HUES64 (cell line): ENCODE measurements around the gene GMDS. TPM values are rescaled to one million over a fixed set of nuclear protein-coding genes. Genes with fewer than 3 reads are reported as not detected.

Experiments
- H3K27ac ChIP-seq: 2 replicates; pipeline ENCODE4 v1.7.0; 2013; ENCODE audit warnings: low read depth, low read length, inconsistent platforms
- H3K27me3 ChIP-seq: 2 replicates; pipeline ENCODE4 v1.6.1; 2013; ENCODE audit warnings: mild to moderate bottlenecking, low read length; ENCODE audit not compliant: insufficient read depth
- H3K36me3 ChIP-seq: 2 replicates; pipeline ENCODE4 v1.6.1; 2013; ENCODE audit warnings: mild to moderate bottlenecking, low read length; ENCODE audit not compliant: insufficient read depth
- H3K4me1 ChIP-seq: 2 replicates; pipeline ENCODE4 v1.6.1; 2013; ENCODE audit warnings: mild to moderate bottlenecking, low read length, moderate library complexity; ENCODE audit not compliant: insufficient read depth
- H3K4me3 ChIP-seq: 2 replicates; pipeline ENCODE4 v1.5.1; 2013; ENCODE audit warnings: mild to moderate bottlenecking, low read length, moderate library complexity
- H3K9ac ChIP-seq: 2 replicates; pipeline ENCODE4 v1.6.1; 2013; ENCODE audit warnings: mild to moderate bottlenecking, low read depth, low read length
- H3K9me3 ChIP-seq: 2 replicates; pipeline ENCODE4 v1.6.1; 2013; ENCODE audit warnings: low read depth, low read length; ENCODE audit not compliant: insufficient read depth
- WGBS: fragments of 150-250, 120-280 bp; methylation state at CpG from one replicate; pipeline ENCODE4 v1.1.7; 2013; ENCODE audit warnings: missing lambda C conversion rate; 5-methylcytosine and 5-hydroxymethylcytosine counted together
- polyA plus RNA-seq, 2 experiments: library from polyadenylated mRNA; stranded (reverse); fragments of 50-300 nt; gene quantifications; one replicate each; pipeline ENCODE4 v1.2.3, GENCODE V29; 2013

Gene GMDS
- polyA plus RNA-seq (2013, experiment 1 of 2) = 17.2 TPM
- polyA plus RNA-seq (2013, experiment 2 of 2) = 17.7 TPM

DNA sequence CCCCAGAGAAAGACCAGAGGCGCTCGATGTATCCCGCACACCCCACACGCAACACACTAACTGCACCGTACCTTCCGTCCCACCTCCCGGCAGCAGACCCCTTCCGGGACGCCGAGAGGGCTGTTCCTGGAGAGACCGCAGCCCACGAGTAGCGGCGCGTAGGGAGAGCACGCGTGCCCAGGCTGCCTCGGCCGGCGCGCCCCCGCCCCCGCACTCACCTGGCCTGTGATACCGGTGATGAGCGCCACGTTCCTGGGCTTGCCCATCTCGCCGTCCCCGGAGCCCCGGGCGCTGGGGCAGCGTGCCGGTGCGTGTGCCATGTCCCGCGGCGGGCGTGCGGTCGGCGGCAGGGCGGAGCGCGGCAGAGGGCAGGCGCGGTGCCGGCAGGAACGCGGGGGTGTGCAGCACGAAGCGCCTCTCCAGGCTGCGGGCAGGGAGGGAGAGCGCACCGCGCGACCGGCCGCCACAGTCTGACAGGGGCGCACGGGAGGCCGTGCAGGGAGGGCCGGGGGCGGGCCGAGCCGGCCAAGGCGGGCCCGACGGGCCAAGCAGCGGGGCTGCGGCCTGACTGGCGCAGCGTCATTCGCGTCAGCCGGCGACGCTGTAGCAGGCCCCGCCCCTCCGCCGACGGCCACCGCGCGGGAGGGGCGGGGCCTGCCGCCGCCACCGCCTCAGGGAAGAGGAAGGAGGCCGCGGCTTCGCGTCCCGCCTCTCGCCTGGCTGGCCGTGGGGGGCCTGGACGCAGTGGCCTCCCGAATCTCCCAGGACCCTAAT, at the start of gene GMDS:
GMDS (minus strand) TSS at position 503 of the 774 bp plus-strand sequence.
- Histone ChIP-seq H3K9ac (peak within 1 kb of the TSS; percentile 77), H3K9me3 (no peaks in the 10 kb centered on the region), H3K4me1 (peaks cover 24% of the 10 kb centered on the region), H3K4me3 (peak within 1 kb of the TSS; percentile 86), H3K27me3 (peaks cover 9% of the 10 kb centered on the region), H3K36me3 (no peaks in the 10 kb centered on the region), H3K27ac (peak within 1 kb of the TSS; percentile 60)
- WGBS = under 1% methylated on average over 97 of the region's 97 CpGs

DNA sequence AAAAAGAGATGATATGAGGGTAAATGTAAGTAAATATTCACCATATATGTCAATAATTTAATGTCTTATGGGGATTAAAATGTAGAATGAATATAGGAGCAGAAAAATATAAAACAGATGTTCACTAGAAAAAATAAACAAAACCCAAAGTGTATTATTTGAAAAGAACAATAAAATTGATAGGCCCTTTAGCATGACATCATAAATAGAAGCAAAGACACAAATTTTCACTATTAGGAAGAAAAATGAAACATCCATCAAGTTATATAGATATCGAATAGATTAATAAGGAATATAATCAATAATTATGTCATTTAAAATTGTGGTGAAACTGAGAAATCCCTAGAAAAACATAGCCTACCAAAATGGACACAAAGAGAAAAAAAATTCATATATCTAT, 40.1 kb upstream of the GMDS start:
- WGBS = no CpG with 5 or more reads among the region's 1 CpG

DNA sequence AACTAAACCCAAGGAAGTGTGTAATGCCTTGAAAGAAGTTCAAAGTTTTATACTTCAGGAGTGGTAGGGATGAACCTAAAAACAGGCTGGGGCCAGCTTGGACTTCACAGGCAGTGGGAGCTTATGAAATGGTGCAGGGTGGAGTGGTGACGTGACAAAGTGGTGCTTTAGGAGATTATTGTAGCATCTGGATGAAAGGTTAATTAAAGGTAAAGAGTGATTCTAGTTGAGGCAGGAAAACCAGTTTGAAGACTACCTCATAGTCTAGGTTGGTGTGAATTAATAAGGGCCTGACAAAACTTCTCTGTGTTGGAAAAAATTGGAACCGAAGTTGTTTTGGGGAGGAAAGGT, 30.5 kb upstream of the GMDS start:
- Histone ChIP-seq H3K9me3 (peaks cover 9% of the 10 kb centered on the region), H3K4me1 (0 out of 2 replicates have a peak, but pooled peaks cover 4% of the 10 kb centered on the region), H3K9ac (no peak overlapping the region), H3K4me3 (no peak overlapping the region), H3K36me3 (no peaks in the 10 kb centered on the region), H3K27me3 (no peaks in the 10 kb centered on the region), H3K27ac (no peak overlapping the region)
- 92% methylated on average over 2 of the region's 2 CpGs for WGBS

More for the DNA sequence above, 40.1 kb upstream of the GMDS start:
- H3K27ac ChIP-seq = no peak overlapping the region
- H3K36me3 ChIP-seq = no peaks in the 10 kb centered on the region
- no peaks in the 10 kb centered on the region for H3K4me1 ChIP-seq
- no peaks in the 10 kb centered on the region for H3K27me3 ChIP-seq
- no peak overlapping the region for H3K4me3 ChIP-seq
- H3K9ac ChIP-seq = no peak overlapping the region
- no peaks in the 10 kb centered on the region for H3K9me3 ChIP-seq

DNA sequence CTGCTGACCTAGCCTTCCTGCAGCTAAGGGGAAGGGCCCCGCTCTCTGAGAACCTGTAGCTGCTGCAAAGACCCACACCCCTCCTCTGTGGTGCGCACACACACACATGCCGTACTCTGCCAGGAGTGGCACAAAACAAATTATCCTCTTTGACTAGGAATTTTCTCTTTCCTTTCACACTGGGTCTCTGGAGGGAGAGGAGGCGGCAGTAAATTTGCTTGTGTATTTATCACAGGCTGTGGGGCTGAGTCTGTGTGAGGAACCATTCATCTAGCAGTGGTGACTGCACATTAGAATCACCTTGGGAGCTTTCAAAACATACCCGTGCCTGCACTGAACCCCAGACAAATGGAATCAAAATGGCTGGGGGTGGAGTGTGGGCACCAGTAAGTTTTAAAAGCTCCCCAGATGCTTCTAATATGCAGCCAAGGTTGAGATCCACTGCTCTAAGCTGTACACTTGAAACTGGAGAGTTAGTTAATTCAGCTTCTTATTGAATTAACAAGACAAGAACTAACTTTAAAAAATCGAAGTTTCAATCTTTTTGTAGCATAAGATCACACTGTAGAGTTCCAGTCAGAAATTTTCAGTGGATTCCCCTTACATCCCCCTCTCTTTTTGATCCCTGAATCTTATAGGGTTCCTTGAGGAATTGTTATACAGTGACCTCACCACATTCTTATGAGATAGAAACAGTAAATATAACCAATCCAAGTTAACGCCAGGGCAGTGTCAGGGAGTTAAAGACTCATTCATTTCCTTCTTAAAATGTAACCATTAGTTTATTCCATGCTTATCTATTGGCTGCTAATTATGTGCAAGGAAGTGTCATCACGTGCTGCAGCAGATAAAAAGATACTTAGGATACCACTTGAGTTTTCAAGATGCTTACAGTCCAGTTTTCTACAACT, 29.8 kb upstream of the GMDS start:
- Histone ChIP-seq H3K27me3 (no peaks in the 10 kb centered on the region), H3K9me3 (peaks cover 8% of the 10 kb centered on the region), H3K9ac (no peak overlapping the region), H3K4me3 (no peak overlapping the region), H3K4me1 (0 out of 2 replicates have a peak, but pooled peaks cover 4% of the 10 kb centered on the region), H3K36me3 (no peaks in the 10 kb centered on the region), H3K27ac (no peak overlapping the region)
- WGBS = 87% methylated on average over 8 of the region's 8 CpGs

DNA sequence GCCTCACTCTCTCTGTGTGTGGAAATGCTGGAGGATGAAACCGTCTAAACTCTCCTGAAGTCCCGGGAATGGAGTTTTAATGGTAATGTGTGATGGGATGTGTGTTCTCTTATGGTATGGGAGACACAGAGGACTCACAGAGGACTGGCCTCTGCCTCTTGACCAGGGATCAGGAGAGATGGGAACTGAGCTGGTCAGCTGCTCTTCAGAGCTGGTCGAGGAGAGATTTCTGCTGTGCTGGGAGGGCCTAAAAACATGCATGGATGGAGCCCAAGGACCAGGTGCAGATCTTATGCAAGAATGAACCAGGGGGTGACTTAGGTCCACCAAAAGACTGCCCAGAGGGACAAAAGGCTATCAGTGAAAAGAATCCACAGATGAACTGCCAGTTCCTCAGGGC, 27.3 kb upstream of the GMDS start:
- Histone ChIP-seq H3K4me1 (0 out of 2 replicates have a peak, but pooled peaks cover 4% of the 10 kb centered on the region), H3K9ac (no peak overlapping the region), H3K27ac (no peak overlapping the region), H3K36me3 (no peaks in the 10 kb centered on the region), H3K27me3 (no peaks in the 10 kb centered on the region), H3K4me3 (no peak overlapping the region), H3K9me3 (no peaks in the 10 kb centered on the region)
- WGBS = 92% methylated on average over 3 of the region's 3 CpGs

DNA sequence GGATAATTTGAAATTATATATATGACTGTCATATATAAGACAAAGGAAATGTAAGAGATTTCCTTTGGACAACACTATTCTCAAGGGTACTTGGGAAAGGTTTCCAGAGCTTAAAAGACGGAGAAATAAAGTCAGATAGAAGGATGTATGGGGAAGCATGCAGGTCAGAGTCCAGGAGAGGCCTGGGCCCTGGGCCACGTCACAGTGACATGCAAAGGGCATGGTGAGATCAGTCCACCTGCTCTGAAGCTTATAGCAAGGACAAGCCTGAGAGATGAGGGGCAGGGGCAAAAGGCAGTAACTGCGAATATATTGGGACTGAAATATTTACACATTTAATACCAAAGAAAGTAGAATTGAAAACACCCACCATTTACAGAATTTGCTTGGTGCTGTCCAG, 24.6 kb upstream of the GMDS start:
- WGBS = 94% methylated on average over 2 of the region's 3 CpGs
- H3K4me1 ChIP-seq = 0 out of 2 replicates have a peak, but pooled peaks cover 4% of the 10 kb centered on the region
- H3K27ac ChIP-seq = no peak overlapping the region
- no peak overlapping the region for H3K4me3 ChIP-seq
- H3K9ac ChIP-seq = no peak overlapping the region
- no peaks in the 10 kb centered on the region for H3K27me3 ChIP-seq
- H3K9me3 ChIP-seq = no peaks in the 10 kb centered on the region
- no peaks in the 10 kb centered on the region for H3K36me3 ChIP-seq

DNA sequence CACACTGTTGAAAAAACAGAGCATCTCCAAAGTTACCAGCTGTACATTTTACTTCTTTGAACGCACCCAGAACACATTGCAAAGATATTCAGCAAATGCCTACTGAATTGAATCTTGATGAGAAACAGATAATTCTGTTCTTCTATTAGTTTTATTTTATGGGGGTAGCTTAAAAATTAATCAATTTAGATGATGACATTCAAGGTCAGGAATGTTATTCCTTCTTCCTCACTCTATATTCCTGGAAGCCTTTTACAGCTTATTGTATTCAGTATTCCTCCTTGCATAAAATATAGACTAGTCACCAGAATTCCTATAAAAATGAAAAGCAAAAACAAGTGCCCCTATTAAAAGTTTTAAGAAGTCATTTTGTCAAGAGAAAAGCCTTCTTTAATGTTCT, 21.4 kb upstream of the GMDS start:
- Histone ChIP-seq H3K27ac (no peak overlapping the region), H3K9me3 (no peaks in the 10 kb centered on the region), H3K4me3 (no peak overlapping the region), H3K4me1 (0 out of 2 replicates have a peak, but pooled peaks cover 4% of the 10 kb centered on the region), H3K9ac (no peak overlapping the region), H3K36me3 (no peaks in the 10 kb centered on the region), H3K27me3 (no peaks in the 10 kb centered on the region)
- 100% methylated on average over 1 of the region's 1 CpG for WGBS

DNA sequence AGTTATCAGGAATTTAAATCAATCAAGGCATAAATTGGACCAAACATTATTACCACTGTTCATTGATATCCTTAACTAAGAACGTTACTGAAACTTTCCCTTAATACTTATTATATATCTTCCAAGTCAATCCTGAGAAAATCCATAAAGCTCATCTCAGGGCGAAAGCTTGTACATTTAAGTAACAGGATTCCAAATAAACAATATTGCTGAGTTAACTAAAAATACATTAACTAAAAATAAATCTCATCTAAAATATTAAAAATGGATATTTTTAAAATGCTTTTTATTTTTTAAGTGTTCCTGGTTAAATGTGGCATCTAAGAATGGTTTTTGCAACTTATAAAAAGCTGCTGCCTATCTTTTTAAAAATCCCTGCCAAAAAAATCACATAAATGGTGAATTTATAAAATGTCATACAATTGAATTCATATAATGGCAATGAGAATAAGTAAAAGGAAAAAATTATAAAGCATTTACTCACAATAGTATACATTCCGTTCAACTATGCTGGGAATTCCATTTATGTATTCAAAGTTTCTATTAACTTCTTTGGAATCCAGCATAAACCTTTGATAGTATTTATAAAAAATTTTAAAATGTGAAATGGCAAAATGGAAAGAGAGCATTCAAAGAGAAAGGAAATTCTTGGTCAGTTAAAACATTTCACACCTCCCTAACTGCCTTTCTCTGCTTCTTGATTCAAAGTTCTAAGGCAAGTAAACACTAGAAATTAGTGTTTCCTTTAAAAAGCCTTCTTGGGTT, 20.8 kb upstream of the GMDS start:
- no peaks in the 10 kb centered on the region for H3K27me3 ChIP-seq
- no peaks in the 10 kb centered on the region for H3K36me3 ChIP-seq
- no peak overlapping the region for H3K27ac ChIP-seq
- H3K9me3 ChIP-seq = no peaks in the 10 kb centered on the region
- WGBS = 81% methylated on average over 2 of the region's 3 CpGs
- 0 out of 2 replicates have a peak, but pooled peaks cover 4% of the 10 kb centered on the region for H3K4me1 ChIP-seq
- no peak overlapping the region for H3K4me3 ChIP-seq
- H3K9ac ChIP-seq = no peak overlapping the region

DNA sequence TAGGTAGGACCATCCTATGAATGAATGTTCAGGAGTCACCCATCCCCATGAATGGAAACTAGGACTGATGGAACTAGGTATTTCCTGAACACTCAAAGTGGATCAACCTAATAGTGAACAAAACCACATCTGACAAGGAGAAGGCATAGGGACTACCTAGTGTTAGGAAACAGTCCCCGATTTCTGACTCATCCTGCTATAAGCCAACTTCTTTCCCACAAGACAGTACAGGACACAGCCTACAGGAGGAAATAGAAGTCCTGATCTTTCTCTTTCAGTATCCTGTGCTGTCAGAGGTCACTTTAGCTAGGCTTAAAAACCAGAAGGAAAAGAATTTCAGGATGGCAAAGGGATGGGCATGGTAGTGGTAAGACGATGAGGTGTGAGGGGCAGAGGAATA, 19.5 kb upstream of the GMDS start:
- Histone ChIP-seq H3K36me3 (no peaks in the 10 kb centered on the region), H3K27me3 (no peaks in the 10 kb centered on the region), H3K9me3 (no peaks in the 10 kb centered on the region), H3K9ac (no peak overlapping the region), H3K4me3 (no peak overlapping the region), H3K4me1 (no peaks in the 10 kb centered on the region), H3K27ac (no peak overlapping the region)
- 96% methylated on average over 2 of the region's 2 CpGs for WGBS

DNA sequence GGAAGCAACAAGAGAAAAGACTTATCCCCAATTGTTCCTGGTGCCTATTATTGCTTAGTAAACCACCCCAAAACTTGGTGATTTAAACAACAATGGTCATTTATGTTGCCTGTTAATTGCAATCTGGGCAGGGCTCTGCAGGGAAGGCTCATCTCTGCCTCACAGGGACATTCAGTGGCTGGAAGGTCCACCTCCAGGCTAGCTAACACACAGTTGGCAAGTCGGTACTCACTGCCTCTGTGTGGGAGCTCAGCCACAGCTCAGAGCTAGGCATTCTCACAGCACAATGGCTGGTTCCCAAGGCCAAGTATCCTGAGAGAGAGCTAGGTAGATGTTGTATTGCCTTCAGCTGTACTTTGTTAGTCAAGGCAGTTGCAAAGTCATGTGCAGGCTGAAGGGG, 18.5 kb upstream of the GMDS start:
- Histone ChIP-seq H3K4me3 (no peak overlapping the region), H3K36me3 (no peaks in the 10 kb centered on the region), H3K27ac (no peak overlapping the region), H3K27me3 (no peaks in the 10 kb centered on the region), H3K9ac (no peak overlapping the region), H3K9me3 (no peaks in the 10 kb centered on the region), H3K4me1 (no peaks in the 10 kb centered on the region)
- WGBS = 97% methylated on average over 1 of the region's 1 CpG
